ENCODE data around the gene MYO18B.

The MYO18B gene

GRCh38 chr22:25992331-25992730 lies 250.3 kb downstream of the MYO18B start:
- DNase-seq (ENCODE audit: low read depth) = no peak

DNA sequence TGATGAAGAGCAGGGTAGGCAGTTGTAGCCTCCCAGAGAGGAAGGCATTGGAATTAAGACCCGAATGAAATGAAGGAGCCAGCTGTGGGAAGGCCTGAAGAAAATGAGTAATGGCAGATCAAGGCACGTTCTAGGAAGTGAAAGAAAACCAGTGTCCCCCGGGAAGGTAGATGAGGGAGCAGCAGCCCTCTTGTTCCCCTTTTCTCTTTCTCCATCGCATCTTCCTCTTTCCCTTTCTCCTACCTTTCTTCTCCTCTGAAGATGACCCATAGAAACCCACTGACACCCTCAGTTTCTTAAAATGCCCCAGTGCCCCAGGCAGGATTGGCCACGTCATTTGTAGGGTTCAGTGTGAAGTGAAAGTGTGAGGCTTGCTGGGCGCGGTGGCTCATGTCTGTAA lies 254.7 kb downstream of the MYO18B start:
- DNase-seq (ENCODE audit: low read depth) = no peak

GRCh38 chr22:25997886-25998775 lies 256.1 kb downstream of the MYO18B start:
- no peak for DNase-seq (ENCODE audit: low read depth)

GRCh38 chr22:26002456-26002855 lies 260.5 kb downstream of the MYO18B start:
- no peak for DNase-seq (ENCODE audit: low read depth)

GRCh38 chr22:26004477-26004876 lies 262.5 kb downstream of the MYO18B start:
- DNase-seq (ENCODE audit: low read depth) = no peak

DNA sequence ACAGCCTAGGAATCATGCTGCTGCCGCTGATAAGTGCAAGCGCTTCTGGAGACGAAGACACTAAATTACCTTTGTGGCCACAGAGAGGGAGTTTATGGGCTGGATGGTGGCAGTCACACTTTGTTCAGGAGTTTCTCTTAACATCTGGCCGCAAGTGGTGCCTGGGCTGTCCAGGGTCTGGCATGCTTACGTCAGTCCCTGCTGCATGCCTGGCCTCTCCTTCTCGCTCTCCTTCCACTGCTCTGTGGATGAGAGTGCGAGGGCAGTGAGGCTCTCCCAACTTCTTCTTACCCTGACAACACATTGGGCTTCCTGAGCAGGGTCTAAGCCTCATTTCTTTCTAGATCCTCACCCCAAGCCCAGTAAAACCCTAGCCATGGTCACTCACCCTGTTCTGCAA lies 266.6 kb downstream of the MYO18B start:
- no peak for DNase-seq (ENCODE audit: low read depth)

- no peak for DNase-seq (ENCODE audit: low read depth)
These were observed 274.9 kb downstream of the MYO18B start for GRCh38 chr22:26016916-26017315.

DNA sequence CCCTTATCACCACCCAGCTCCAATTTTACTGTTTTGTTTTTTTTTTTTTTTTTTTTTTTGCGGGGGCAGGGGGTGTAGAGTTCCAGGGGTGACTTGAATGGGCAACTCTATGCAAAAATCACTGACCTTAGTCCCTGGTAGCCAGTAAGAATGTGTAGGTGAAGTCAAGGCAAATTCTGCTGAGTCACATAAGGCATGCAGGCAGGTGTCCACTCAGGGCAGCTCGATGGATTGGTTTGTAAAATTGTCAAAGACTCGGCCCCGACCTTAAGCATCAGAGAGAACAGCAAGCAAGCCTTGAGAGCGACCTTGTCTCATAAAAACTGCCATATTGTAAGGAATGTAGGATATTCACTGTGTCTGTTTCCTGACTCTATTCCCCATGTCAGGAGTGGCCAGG lies 275.9 kb downstream of the MYO18B start:
- DNase-seq (ENCODE audit: low read depth) = no peak

- no peak for DNase-seq (ENCODE audit: low read depth)
These were observed 277.6 kb downstream of the MYO18B start for GRCh38 chr22:26019596-26019995.

GRCh38 chr22:26021516-26021915 lies 279.5 kb downstream of the MYO18B start:
- no peak for DNase-seq (ENCODE audit: low read depth)

DNA sequence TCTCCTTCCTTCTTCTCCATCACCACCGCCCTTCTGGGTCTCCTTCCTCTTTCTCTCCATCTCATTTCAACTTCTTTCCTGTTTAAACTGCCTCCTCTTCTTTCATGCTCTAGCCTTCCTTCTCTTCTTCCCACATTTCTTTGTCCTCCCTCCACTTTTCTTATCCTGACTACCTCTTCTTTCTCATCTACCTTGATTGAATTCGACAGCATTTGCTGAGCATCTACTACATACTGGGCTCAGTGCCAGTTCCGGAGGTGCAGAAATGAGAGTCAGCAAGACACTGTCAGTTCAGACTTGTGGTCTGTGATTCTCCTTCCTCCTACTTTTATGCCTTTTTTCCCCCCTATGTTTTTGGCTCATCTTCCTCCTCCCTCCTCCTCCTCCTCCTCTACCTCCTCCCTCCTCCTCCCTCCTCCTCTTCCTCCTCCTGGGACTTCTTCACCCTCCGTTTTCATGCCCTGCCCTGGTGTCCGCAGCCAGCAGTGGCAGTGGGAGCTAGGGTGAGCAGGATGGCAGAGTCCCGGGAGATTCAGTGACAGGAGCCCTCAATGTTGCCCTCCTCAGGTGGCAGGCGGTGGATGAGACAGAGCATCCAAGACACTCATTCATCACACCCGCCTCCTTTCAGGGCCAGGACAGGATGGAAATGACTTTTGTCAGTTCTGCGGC lies 281.3 kb downstream of the MYO18B start:
- no peak for DNase-seq (ENCODE audit: low read depth)

GRCh38 chr22:26025626-26026025 lies 283.6 kb downstream of the MYO18B start:
- DNase-seq (ENCODE audit: low read depth) = no peak

- DNase-seq (ENCODE audit: low read depth) = no peak
These were observed 285.4 kb downstream of the MYO18B start for GRCh38 chr22:26027341-26027740.

DNA sequence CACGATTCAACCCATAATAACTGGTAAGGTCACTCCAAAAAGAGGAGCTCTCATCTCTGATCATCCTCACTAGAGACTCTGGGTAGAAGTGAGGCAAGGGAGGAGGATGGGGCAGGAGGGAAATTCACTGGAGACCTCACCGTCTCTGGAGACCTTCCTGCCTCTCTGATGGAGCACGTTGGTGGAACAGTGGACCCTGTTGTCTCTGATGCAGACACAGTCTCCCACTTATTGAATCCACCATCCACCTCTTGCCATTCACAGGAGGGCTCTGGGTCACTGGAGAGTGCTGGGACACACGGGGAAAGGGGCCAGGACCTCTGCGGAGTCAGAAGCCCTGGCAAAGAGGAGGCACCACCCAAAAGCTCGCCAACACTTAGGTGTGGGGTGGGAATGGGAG lies 289.7 kb downstream of the MYO18B start:
- DNase-seq (ENCODE audit: low read depth) = no peak

DNA sequence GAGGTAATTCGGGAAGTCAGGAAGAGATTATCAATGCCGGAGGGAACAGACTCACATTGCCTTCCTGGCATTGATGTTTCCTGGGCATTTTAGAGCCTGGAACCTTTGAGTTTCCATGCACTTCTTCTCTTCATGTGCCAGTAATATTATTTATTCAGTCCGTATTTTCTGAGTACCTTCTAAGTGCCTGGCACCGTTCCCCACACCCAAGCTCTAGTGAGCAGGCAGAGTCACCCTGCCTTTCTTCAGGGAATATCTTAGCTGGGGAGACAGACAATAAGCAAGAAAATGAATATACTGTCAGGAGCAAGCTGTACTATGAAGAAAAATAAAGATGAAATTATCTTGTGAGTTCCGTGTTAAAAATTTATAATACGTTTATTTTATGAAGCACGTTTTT lies 291.1 kb downstream of the MYO18B start:
- DNase-seq (ENCODE audit: low read depth) = no peak

DNA sequence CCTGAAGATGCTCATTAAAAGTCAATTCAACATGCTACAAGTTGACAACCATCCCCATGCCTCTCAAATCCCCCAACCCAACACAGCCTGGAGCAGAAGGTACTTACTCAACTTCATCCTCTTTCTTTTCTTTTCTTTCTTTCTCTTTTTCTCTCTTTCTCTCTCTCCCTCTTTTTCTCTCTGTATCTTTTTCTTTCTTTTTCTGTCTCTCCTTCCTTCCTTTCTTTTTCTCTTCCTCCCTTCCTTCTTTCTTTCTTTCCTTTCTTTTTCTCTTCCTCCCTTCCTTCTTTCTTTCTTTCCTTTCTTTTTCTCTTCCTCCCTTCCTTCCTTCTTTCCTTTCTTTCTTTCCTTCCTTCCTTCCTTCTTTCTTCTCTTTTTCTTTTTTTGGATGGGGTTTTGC lies 291.6 kb downstream of the MYO18B start:
- DNase-seq (ENCODE audit: low read depth) = no peak

- no peak for DNase-seq (ENCODE audit: low read depth)
These were observed 293.5 kb downstream of the MYO18B start for GRCh38 chr22:26035523-26035922.

DNA sequence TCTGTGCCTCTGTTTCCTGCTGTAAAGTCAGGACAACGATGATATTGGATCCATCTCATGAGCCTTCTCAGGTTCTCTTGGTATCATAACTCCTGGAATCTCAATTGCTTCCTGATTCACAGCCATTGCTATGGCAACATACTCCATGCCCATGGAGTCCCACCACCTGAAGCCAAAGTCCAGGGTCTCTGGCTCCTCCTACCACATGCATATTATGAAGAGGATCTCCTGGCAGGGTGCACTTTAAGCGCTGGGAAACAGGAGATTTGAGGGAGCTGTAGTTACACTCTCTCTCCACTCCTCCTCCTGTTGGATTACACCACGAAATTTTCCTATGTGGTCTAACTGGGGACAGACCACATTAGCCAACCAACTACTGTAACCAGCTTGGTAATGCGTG lies 296.4 kb downstream of the MYO18B start:
- DNase-seq (ENCODE audit: low read depth) = no peak

DNA sequence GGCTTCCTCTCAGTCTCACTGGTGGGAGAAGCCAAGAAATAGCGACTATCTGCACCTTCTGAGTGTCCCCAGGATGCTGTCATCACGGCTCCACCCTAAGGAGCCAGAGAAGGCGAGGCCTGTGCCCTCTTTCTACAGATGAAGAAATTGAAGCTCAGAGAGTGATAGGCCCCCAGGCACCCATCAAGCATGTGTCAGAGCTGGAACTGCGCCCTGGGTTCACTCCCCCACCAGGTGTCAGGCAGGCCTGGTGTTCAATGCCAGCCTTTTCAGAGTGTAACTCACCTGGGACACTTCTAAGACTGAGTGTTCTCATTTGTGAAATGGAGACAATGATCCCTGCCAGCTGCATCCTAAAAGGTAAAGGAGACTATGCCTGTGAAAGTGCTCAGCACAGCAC lies 299.9 kb downstream of the MYO18B start:
- no peak for DNase-seq (ENCODE audit: low read depth)

GRCh38 chr22:26043031-26043430 lies 301.0 kb downstream of the MYO18B start:
- no peak for DNase-seq (ENCODE audit: low read depth)

DNA sequence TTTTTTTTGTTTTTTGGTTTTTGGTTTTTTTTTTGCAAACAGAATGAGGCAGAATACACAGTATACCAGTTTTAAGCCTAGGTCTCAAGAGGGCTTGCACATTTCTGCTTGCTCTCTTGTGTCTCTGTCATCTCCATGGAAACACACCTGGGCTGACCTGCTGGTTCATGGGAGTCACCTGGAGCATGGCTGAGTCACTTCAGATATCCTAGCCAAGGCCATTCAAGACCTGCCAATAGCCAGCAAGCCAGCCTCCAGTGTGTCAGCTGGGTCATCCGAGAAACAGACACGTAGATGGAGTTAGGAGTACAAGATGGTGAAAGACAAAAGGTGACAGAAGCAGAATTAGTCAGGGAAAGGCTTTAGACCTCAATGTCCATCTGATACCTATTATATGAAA lies 303.1 kb downstream of the MYO18B start:
- no peak for DNase-seq (ENCODE audit: low read depth)

- no peak for DNase-seq (ENCODE audit: low read depth)
These were observed 303.9 kb downstream of the MYO18B start for GRCh38 chr22:26045860-26046259.

- no peak for DNase-seq (ENCODE audit: low read depth)
These were observed 305.5 kb downstream of the MYO18B start for GRCh38 chr22:26047516-26047915.

DNA sequence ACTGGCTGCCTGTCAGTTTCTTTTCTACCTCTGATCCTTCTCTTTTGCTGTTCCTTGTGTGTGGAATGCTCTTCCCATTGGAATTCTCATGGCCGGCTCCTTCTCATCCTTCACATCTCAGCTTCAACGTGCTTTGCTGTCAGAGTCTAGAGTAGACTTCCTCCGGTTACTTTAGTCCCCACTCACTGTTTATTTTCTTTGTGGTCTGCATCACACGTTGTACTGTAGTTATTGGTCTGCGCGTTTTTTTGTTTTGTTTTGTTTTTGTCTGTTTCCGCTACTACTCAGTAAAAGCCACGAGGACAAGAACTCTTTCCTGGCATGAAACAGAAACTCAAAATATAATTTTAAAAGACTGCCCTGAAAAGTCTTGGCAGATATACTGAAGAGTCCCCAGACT lies 305.9 kb downstream of the MYO18B start:
- DNase-seq (ENCODE audit: low read depth) = no peak
